ENCODE results near the gene PARM1. TPM values are rescaled to one million over a fixed set of nuclear protein-coding genes. Genes with fewer than 3 reads are reported as not detected.
A peak's percentile ranks its signal among the peaks of the same experiment; 100 is the strongest.

The PARM1 gene
- total RNA-seq, 1 donor from 2014 or later: 28.7 TPM

DNA sequence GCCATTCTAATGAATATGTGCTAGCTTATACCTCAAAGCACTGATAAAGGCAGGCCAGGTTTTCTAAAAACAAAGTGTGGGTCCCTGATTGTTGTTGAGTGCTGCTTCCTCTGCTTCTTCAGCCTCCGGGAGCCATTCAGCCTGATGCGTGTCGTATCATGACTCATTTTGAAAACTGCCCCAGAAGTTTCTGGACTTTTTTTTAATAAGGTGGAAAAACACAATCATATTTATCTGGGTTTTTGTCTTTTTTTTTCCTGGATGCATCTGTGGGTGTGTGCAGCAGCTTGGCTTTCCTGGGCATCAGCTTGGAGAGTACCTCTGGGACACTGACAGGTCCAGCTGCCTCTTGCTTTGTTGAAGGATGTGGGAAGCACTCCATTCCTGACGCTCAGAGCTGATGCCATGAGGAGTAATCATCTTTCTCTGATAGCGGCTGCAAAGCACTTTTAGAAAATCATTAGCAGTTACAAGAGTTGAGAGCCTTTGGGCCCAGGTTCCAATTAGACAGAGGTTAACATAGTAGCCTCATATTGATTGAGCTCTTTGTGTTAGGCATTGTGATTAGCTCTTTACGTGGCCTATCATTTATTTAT, 66.9 kb downstream of the PARM1 start:
- Histone ChIP-seq H3K4me1 (ENCODE audit: control insufficient read depth in 3 of 3, insufficient read depth in 3 of 3, low read length in 3 of 3) (peaks cover 9 to 25% (median 10%) of the 10 kb centered on the region in 3 donors), H3K9ac (ENCODE audit: low read depth in 1 of 3, low read length in 3 of 3) (no peak overlapping the region), H3K4me3 (ENCODE audit: low read length in 3 of 3) (no peak overlapping the region), H3K27ac (ENCODE audit: low read depth, low read length) (no peak overlapping the region), H3K9me3 (ENCODE audit: control insufficient read depth in 3 of 3, low read length in 3 of 3) (no peaks in the 10 kb centered on the region), H3K36me3 (ENCODE audit: control insufficient read depth in 3 of 3, insufficient read depth in 3 of 3, low read length in 3 of 3) (no peaks in the 10 kb centered on the region), H3K27me3 (ENCODE audit: control insufficient read depth in 3 of 3, insufficient read depth in 3 of 3, low read length in 3 of 3) (no peaks in the 10 kb centered on the region)

- Histone ChIP-seq H3K9ac (ENCODE audit: low read depth in 1 of 3, low read length in 3 of 3) (no peak overlapping the region), H3K4me3 (ENCODE audit: low read length in 3 of 3) (no peak overlapping the region), H3K27ac (ENCODE audit: low read depth, low read length) (no peak overlapping the region), H3K27me3 (ENCODE audit: control insufficient read depth in 3 of 3, insufficient read depth in 3 of 3, low read length in 3 of 3) (no peaks in the 10 kb centered on the region), H3K36me3 (ENCODE audit: control insufficient read depth in 3 of 3, insufficient read depth in 3 of 3, low read length in 3 of 3) (no peaks in the 10 kb centered on the region), H3K4me1 (ENCODE audit: control insufficient read depth in 3 of 3, insufficient read depth in 3 of 3, low read length in 3 of 3) (peaks cover 13 to 35% (median 18%) of the 10 kb centered on the region in 3 donors), H3K9me3 (ENCODE audit: control insufficient read depth in 3 of 3, low read length in 3 of 3) (no peaks in the 10 kb centered on the region)
Observed at GRCh38 chr4:75001871-75002270, 69.0 kb downstream of the PARM1 start.

GRCh38 chr4:75002381-75002780, 69.5 kb downstream of the PARM1 start:
- peaks cover 13 to 30% (median 18%) of the 10 kb centered on the region in 3 donors for H3K4me1 ChIP-seq (ENCODE audit: control insufficient read depth in 3 of 3, insufficient read depth in 3 of 3, low read length in 3 of 3)
- no peak overlapping the region for H3K27ac ChIP-seq (ENCODE audit: low read depth, low read length)
- H3K36me3 ChIP-seq (ENCODE audit: control insufficient read depth in 3 of 3, insufficient read depth in 3 of 3, low read length in 3 of 3): no peaks in the 10 kb centered on the region
- no peak overlapping the region for H3K4me3 ChIP-seq (ENCODE audit: low read length in 3 of 3)
- H3K27me3 ChIP-seq (ENCODE audit: control insufficient read depth in 3 of 3, insufficient read depth in 3 of 3, low read length in 3 of 3): no peaks in the 10 kb centered on the region
- no peak overlapping the region for H3K9ac ChIP-seq (ENCODE audit: low read depth in 1 of 3, low read length in 3 of 3)
- peaks cover 0 to 2% (median 0%) of the 10 kb centered on the region in 3 donors for H3K9me3 ChIP-seq (ENCODE audit: control insufficient read depth in 3 of 3, low read length in 3 of 3)

DNA sequence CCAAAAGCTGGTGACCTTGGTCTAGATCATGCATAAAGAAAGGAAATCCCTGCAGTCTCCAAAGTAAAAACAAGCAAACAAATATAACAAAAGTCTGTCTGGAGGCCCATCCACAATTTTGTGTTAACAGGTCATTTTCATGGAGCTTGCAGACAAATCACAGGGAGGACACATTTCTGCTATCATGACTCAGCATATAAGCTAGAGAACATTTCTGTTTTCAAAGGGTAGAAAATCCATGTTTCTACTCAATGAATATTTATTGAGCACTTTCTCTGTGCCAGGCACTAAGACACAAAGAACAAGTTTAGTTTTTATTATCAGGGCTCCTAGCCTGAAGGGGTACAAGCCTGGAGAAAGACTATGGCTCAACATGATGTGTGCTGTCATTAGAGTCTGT, 71.1 kb downstream of the PARM1 start:
- Histone ChIP-seq H3K9ac (ENCODE audit: low read depth in 1 of 3, low read length in 3 of 3) (no peak overlapping the region), H3K4me1 (ENCODE audit: control insufficient read depth in 3 of 3, insufficient read depth in 3 of 3, low read length in 3 of 3) (peaks cover 13 to 28% (median 18%) of the 10 kb centered on the region in 3 donors), H3K9me3 (ENCODE audit: control insufficient read depth in 3 of 3, low read length in 3 of 3) (peaks cover 0 to 3% (median 2%) of the 10 kb centered on the region in 3 donors), H3K36me3 (ENCODE audit: control insufficient read depth in 3 of 3, insufficient read depth in 3 of 3, low read length in 3 of 3) (no peaks in the 10 kb centered on the region), H3K27me3 (ENCODE audit: control insufficient read depth in 3 of 3, insufficient read depth in 3 of 3, low read length in 3 of 3) (no peaks in the 10 kb centered on the region), H3K27ac (ENCODE audit: low read depth, low read length) (peak overlapping the region; percentile 85), H3K4me3 (ENCODE audit: low read length in 3 of 3) (no peak overlapping the region)

- H3K36me3 ChIP-seq (ENCODE audit: control insufficient read depth in 3 of 3, insufficient read depth in 3 of 3, low read length in 3 of 3): no peaks in the 10 kb centered on the region
- H3K4me3 ChIP-seq (ENCODE audit: low read length in 3 of 3): peak overlapping the region in 1 of 3 donors; percentile 47
- H3K9me3 ChIP-seq (ENCODE audit: control insufficient read depth in 3 of 3, low read length in 3 of 3): peaks cover 0 to 3% (median 2%) of the 10 kb centered on the region in 3 donors
- peak overlapping the region; percentile 85 for H3K27ac ChIP-seq (ENCODE audit: low read depth, low read length)
- peak overlapping the region in 2 of 3 donors; percentile 10 to 52 for H3K9ac ChIP-seq (ENCODE audit: low read depth in 1 of 3, low read length in 3 of 3)
- H3K4me1 ChIP-seq (ENCODE audit: control insufficient read depth in 3 of 3, insufficient read depth in 3 of 3, low read length in 3 of 3): peaks cover 13 to 28% (median 18%) of the 10 kb centered on the region in 3 donors
- H3K27me3 ChIP-seq (ENCODE audit: control insufficient read depth in 3 of 3, insufficient read depth in 3 of 3, low read length in 3 of 3): no peaks in the 10 kb centered on the region
Observed at GRCh38 chr4:75004755-75005668, 72.1 kb downstream of the PARM1 start.

- no peak overlapping the region for H3K4me3 ChIP-seq (ENCODE audit: low read length in 3 of 3)
- H3K4me1 ChIP-seq (ENCODE audit: control insufficient read depth in 3 of 3, insufficient read depth in 3 of 3, low read length in 3 of 3): peaks cover 13 to 28% (median 18%) of the 10 kb centered on the region in 3 donors
- H3K27me3 ChIP-seq (ENCODE audit: control insufficient read depth in 3 of 3, insufficient read depth in 3 of 3, low read length in 3 of 3): no peaks in the 10 kb centered on the region
- H3K36me3 ChIP-seq (ENCODE audit: control insufficient read depth in 3 of 3, insufficient read depth in 3 of 3, low read length in 3 of 3): no peaks in the 10 kb centered on the region
- H3K9ac ChIP-seq (ENCODE audit: low read depth in 1 of 3, low read length in 3 of 3): peak overlapping the region in 1 of 3 donors; percentile 10
- peaks cover 0 to 3% (median 2%) of the 10 kb centered on the region in 3 donors for H3K9me3 ChIP-seq (ENCODE audit: control insufficient read depth in 3 of 3, low read length in 3 of 3)
- peak overlapping the region; percentile 85 for H3K27ac ChIP-seq (ENCODE audit: low read depth, low read length)
Observed at GRCh38 chr4:75005727-75006126, 72.8 kb downstream of the PARM1 start.

GRCh38 chr4:75007891-75008290, 75.0 kb downstream of the PARM1 start:
- H3K4me1 ChIP-seq (ENCODE audit: control insufficient read depth in 3 of 3, insufficient read depth in 3 of 3, low read length in 3 of 3): peaks cover 13 to 22% (median 18%) of the 10 kb centered on the region in 3 donors
- H3K36me3 ChIP-seq (ENCODE audit: control insufficient read depth in 3 of 3, insufficient read depth in 3 of 3, low read length in 3 of 3): peaks cover 0 to 3% (median 0%) of the 10 kb centered on the region in 3 donors
- H3K9me3 ChIP-seq (ENCODE audit: control insufficient read depth in 3 of 3, low read length in 3 of 3): peaks cover 0 to 3% (median 2%) of the 10 kb centered on the region in 3 donors
- H3K27ac ChIP-seq (ENCODE audit: low read depth, low read length): no peak overlapping the region
- no peak overlapping the region for H3K4me3 ChIP-seq (ENCODE audit: low read length in 3 of 3)
- H3K27me3 ChIP-seq (ENCODE audit: control insufficient read depth in 3 of 3, insufficient read depth in 3 of 3, low read length in 3 of 3): no peaks in the 10 kb centered on the region
- H3K9ac ChIP-seq (ENCODE audit: low read depth in 1 of 3, low read length in 3 of 3): no peak overlapping the region

- Histone ChIP-seq H3K27ac (ENCODE audit: low read depth, low read length) (no peak overlapping the region), H3K4me3 (ENCODE audit: low read length in 3 of 3) (no peak overlapping the region), H3K9me3 (ENCODE audit: control insufficient read depth in 3 of 3, low read length in 3 of 3) (peaks cover 0 to 3% (median 2%) of the 10 kb centered on the region in 3 donors), H3K27me3 (ENCODE audit: control insufficient read depth in 3 of 3, insufficient read depth in 3 of 3, low read length in 3 of 3) (no peaks in the 10 kb centered on the region), H3K4me1 (ENCODE audit: control insufficient read depth in 3 of 3, insufficient read depth in 3 of 3, low read length in 3 of 3) (peaks cover 9 to 17% (median 14%) of the 10 kb centered on the region in 3 donors), H3K9ac (ENCODE audit: low read depth in 1 of 3, low read length in 3 of 3) (no peak overlapping the region), H3K36me3 (ENCODE audit: control insufficient read depth in 3 of 3, insufficient read depth in 3 of 3, low read length in 3 of 3) (peaks cover 3% of the 10 kb centered on the region in 3 donors)
Observed at GRCh38 chr4:75009138-75009537, 76.2 kb downstream of the PARM1 start.

DNA sequence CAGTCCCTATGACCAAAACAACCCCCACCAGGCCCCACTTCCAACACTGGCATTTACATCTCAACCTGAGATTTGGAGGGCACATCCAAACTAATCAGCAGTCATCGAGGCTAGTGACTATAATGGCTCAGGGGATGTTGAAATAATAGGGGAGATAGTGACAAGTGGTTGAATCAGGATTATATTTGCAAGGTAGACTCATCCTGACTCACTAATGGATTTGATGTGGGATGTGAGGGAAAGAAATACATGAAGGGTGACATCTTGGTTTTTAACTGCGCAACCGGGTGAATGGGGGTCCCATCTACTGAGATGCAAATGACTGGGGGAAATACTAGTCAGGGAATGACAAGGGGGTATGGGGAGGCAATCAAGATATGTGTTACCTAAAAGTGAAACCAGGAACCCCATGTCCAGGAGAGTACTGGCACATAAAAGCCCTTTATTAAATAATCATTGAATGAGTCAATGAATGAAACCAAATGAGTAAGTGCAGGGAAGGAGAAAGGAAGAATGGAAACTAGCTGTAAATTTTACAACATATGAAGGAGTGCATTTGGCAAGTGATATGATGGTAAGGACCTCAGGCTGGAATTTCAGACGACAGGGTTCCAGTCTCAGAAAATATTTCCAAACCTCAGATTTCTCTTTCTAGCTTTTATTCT, 78.3 kb downstream of the PARM1 start:
- Histone ChIP-seq H3K27me3 (ENCODE audit: control insufficient read depth in 3 of 3, insufficient read depth in 3 of 3, low read length in 3 of 3) (no peaks in the 10 kb centered on the region), H3K9me3 (ENCODE audit: control insufficient read depth in 3 of 3, low read length in 3 of 3) (peaks cover 0 to 3% (median 2%) of the 10 kb centered on the region in 3 donors), H3K9ac (ENCODE audit: low read depth in 1 of 3, low read length in 3 of 3) (no peak overlapping the region), H3K36me3 (ENCODE audit: control insufficient read depth in 3 of 3, insufficient read depth in 3 of 3, low read length in 3 of 3) (peaks cover 3% of the 10 kb centered on the region in 3 donors), H3K4me1 (ENCODE audit: control insufficient read depth in 3 of 3, insufficient read depth in 3 of 3, low read length in 3 of 3) (peaks cover 4 to 10% (median 5%) of the 10 kb centered on the region in 3 donors), H3K4me3 (ENCODE audit: low read length in 3 of 3) (no peak overlapping the region), H3K27ac (ENCODE audit: low read depth, low read length) (no peak overlapping the region)

Measured in skeletal muscle tissue (tissue), 4 donors.